Skeletal muscle tissue (tissue), 4 donors: Measurements from ENCODE around the gene DRGX. TPM values are rescaled to one million over a fixed set of nuclear protein-coding genes. Genes with fewer than 3 reads are reported as not detected.

Source experiments
- H3K27ac ChIP-seq: one replicate; pipeline ENCODE4 v1.7.0; 2013; ENCODE audit warnings: mild to moderate bottlenecking, low read depth, low read length, inconsistent platforms
- H3K27me3 ChIP-seq, 3 donors: one replicate each; pipeline ENCODE4 v1.7.0; 2013; ENCODE audit warnings: low read length in 3 of 3; ENCODE audit not compliant: control insufficient read depth in 3 of 3, insufficient read depth in 3 of 3
- H3K36me3 ChIP-seq, 3 donors: one replicate each; pipeline ENCODE4 v1.7.0; 2013; ENCODE audit warnings: low read length in 3 of 3; ENCODE audit not compliant: control insufficient read depth in 3 of 3, insufficient read depth in 3 of 3
- H3K4me1 ChIP-seq, 3 donors: one replicate each; pipeline ENCODE4 v1.7.0; 2013; ENCODE audit warnings: low read length in 3 of 3, mild to moderate bottlenecking in 3 of 3; ENCODE audit not compliant: control insufficient read depth in 3 of 3, insufficient read depth in 3 of 3
- H3K4me3 ChIP-seq, 3 donors: one replicate each; pipeline ENCODE4 v1.7.0; 2013; ENCODE audit warnings: low read length in 3 of 3
- H3K9ac ChIP-seq, 3 donors: one replicate each; pipeline ENCODE4 v1.7.0; 2013; ENCODE audit warnings: low read length in 3 of 3, mild to moderate bottlenecking in 3 of 3, moderate library complexity in 2 of 3, low read depth in 1 of 3
- H3K9me3 ChIP-seq, 3 donors: one replicate each; pipeline ENCODE4 v1.7.0; 2013; ENCODE audit warnings: low read length in 3 of 3; ENCODE audit not compliant: control insufficient read depth in 3 of 3
- total RNA-seq: library from RNA; depleted of rRNA; stranded (reverse); fragments of >200 nt; gene quantifications from one replicate; pipeline ENCODE4 v1.2.3, GENCODE V29; 2014
- donor health status: Osteomylitis.

Gene DRGX
- total RNA-seq, 1 donor from 2014 or later: not detected

DNA sequence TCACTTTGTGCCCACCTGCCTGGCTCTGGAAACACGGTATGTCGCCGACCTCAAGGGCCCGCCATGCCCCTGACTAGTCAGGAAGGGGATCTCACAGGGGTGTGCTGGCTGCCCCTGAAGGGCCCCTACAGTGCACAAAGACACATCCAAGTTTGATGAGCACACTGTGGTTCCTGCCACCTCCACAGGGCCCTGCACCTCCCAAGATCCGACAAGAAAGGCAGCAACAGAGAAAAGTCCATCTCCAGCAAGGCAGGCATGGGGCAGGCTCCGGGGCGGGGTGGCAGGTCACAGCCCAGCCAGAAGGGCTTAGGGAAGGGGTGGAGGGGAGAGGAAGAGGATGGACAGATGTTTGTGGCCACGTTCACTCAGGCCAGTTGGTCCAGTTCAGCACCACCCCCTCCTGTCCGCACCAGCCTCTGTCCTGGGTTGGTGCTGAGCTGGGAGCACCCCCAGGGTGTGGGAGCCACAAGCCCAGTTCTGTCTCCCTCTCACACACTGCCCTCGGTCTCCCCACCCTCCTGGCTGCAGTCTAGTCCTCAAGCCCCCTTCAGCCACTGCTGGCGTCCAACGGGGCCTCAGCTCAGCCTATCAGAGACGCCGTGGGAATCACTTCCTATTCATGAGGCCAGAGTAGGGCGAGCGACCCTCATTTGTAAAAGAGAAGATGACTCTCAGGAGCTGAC lies 11.5 kb downstream of the DRGX start:
- no peaks in the 10 kb centered on the region for H3K36me3 ChIP-seq
- no peaks in the 10 kb centered on the region for H3K4me1 ChIP-seq
- peaks cover 8 to 36% (median 31%) of the 10 kb centered on the region in 3 donors for H3K27me3 ChIP-seq
- H3K9ac ChIP-seq: no peak overlapping the region
- no peaks in the 10 kb centered on the region for H3K9me3 ChIP-seq
- no peak overlapping the region for H3K4me3 ChIP-seq
- H3K27ac ChIP-seq: no peak overlapping the region

DNA sequence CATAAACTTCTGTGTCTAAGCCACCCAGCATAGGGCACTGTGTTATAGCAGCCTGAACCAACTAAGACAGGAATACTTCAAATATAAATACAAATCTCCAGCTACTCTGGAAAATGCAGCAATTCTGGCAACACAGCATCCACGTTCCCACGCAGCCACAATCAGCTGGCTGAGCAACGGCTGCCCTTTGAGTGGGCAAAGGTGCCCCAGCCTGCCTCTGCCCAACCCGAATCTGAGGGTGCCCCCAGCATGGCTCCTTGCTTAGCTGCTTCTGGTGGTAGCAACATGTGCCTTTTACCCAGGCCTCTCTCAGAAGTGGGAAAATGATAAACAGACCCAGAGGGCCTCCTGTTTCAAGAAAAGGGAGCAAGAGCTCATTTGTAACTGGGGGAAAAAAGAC lies 12.0 kb downstream of the DRGX start:
- Histone ChIP-seq H3K27me3 (peaks cover 8 to 36% (median 31%) of the 10 kb centered on the region in 3 donors), H3K36me3 (no peaks in the 10 kb centered on the region), H3K9me3 (no peaks in the 10 kb centered on the region), H3K4me3 (no peak overlapping the region), H3K4me1 (no peaks in the 10 kb centered on the region), H3K9ac (no peak overlapping the region), H3K27ac (no peak overlapping the region)

GRCh38 chr10:49382826-49383225 lies 13.1 kb downstream of the DRGX start:
- peaks cover 5 to 33% (median 25%) of the 10 kb centered on the region in 3 donors for H3K27me3 ChIP-seq
- H3K9me3 ChIP-seq: no peaks in the 10 kb centered on the region
- H3K4me3 ChIP-seq: no peak overlapping the region
- H3K27ac ChIP-seq: no peak overlapping the region
- no peaks in the 10 kb centered on the region for H3K36me3 ChIP-seq
- no peaks in the 10 kb centered on the region for H3K4me1 ChIP-seq
- no peak overlapping the region for H3K9ac ChIP-seq

GRCh38 chr10:49382226-49382625 lies 13.7 kb downstream of the DRGX start:
- Histone ChIP-seq H3K27me3 (peaks cover 3 to 31% (median 23%) of the 10 kb centered on the region in 3 donors), H3K4me1 (no peaks in the 10 kb centered on the region), H3K27ac (no peak overlapping the region), H3K36me3 (no peaks in the 10 kb centered on the region), H3K9me3 (no peaks in the 10 kb centered on the region), H3K9ac (no peak overlapping the region), H3K4me3 (no peak overlapping the region)

DNA sequence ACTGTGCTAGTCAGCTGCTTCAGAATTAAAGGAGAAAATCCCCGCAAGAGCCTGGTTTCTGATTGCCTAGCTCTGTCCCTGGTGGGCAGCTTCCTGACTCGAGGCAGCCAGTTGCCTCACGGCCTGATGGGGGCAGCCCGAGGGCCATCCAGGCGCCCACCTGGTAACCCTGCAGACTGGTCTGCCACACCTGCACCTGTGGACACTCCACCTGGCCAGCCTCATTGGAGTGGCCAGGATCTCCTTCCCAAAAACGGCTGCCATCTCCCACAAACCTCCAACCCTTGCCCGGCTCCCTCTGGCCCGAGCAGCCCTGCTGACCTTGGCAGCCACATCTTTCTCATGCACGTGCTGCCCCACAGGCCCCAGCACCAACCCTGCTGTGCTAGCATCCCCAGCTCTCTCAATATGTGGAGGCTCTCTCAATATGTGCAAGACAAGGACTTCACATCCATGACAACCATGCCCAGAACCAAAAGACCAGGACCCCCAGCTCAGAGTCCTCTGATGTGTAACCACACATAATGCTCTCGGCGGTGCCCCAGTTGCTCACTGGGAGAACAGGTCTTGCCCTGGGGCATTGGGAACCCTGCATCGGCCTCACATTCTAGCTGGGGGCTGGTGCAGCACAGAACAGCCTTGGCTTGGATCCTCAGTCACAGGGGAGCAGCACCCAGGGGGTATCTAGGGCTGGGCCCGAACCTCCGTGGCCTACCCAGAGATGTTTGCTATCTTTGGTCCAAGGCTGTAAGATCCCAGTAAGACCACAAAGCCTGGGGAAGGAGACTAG lies 14.6 kb downstream of the DRGX start:
- no peaks in the 10 kb centered on the region for H3K9me3 ChIP-seq
- H3K36me3 ChIP-seq: no peaks in the 10 kb centered on the region
- no peak overlapping the region for H3K9ac ChIP-seq
- peaks cover 4 to 29% (median 18%) of the 10 kb centered on the region in 3 donors for H3K27me3 ChIP-seq
- no peaks in the 10 kb centered on the region for H3K4me1 ChIP-seq
- H3K27ac ChIP-seq: no peak overlapping the region
- H3K4me3 ChIP-seq: no peak overlapping the region

DNA sequence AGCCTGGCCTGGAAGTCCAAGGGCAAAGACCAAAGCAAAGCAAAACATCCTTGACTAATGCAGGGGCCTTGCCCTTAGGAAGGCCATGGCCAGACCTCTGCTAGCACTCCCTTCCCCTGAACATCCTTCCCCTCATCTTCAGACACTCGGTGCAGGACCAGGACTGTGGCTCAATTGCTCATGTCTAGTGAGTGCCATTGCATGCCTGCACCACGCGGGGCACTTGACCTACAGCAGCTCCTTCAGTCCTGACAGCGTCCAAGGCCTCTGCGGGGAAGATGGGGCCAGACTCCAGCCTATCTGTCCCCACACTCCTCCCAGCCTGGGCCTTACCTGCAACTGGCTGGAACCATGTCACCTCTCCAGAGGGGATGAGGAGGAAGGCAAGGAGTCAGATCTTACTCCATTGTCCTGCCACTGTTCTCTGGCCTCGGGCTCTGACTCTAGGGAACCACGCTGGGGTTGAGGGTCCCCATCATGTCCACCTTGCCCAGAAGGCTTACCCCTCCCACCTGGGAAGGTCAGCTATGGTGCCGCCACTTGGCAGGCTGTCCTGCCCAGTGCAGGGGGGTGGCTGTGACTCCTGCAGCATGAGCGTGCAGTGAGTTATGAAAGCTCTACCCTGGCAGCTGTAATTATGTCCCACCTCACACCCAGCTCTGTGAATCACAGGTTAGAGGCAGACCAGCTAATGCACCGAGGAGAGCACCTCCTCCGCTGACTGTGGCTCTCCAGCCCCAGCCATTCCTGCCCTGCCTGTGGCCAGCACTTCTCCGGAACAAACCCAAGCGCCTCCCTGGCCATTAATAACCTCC lies 16.1 kb downstream of the DRGX start:
- no peak overlapping the region for H3K9ac ChIP-seq
- no peak overlapping the region for H3K4me3 ChIP-seq
- no peak overlapping the region for H3K27ac ChIP-seq
- H3K36me3 ChIP-seq: no peaks in the 10 kb centered on the region
- H3K9me3 ChIP-seq: no peaks in the 10 kb centered on the region
- no peaks in the 10 kb centered on the region for H3K4me1 ChIP-seq
- peaks cover 4 to 16% (median 15%) of the 10 kb centered on the region in 3 donors for H3K27me3 ChIP-seq

- no peak overlapping the region for H3K9ac ChIP-seq
- no peak overlapping the region for H3K4me3 ChIP-seq
- H3K4me1 ChIP-seq: no peaks in the 10 kb centered on the region
- no peaks in the 10 kb centered on the region for H3K9me3 ChIP-seq
- H3K36me3 ChIP-seq: no peaks in the 10 kb centered on the region
- no peak overlapping the region for H3K27ac ChIP-seq
- H3K27me3 ChIP-seq: peaks cover 0 to 7% (median 5%) of the 10 kb centered on the region in 3 donors
Measured at GRCh38 chr10:49377256-49377655, 18.6 kb downstream of the DRGX start.

DNA sequence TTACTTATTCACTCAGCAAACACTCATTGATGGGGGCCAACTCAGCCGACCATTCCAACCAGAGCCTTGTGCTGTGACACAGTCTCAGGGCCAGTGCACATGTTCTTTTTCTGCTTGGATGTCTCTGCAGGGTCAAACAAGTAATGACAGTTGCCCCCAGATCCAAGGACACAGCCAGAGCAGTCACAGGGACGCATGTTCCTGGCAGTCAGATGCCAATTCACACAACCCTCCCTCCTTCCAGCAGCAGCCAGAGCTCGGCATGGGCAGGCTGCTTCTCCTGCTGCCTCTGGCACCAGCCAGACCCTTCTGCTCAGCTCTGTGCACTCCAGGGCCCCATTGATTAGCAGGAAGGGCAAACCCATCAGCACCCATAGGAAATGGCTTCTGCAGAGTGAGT lies 20.3 kb downstream of the DRGX start:
- Histone ChIP-seq H3K27ac (no peak overlapping the region), H3K27me3 (peaks cover 0 to 8% (median 2%) of the 10 kb centered on the region in 3 donors), H3K4me3 (no peak overlapping the region), H3K9me3 (no peaks in the 10 kb centered on the region), H3K36me3 (no peaks in the 10 kb centered on the region), H3K9ac (no peak overlapping the region), H3K4me1 (no peaks in the 10 kb centered on the region)

DNA sequence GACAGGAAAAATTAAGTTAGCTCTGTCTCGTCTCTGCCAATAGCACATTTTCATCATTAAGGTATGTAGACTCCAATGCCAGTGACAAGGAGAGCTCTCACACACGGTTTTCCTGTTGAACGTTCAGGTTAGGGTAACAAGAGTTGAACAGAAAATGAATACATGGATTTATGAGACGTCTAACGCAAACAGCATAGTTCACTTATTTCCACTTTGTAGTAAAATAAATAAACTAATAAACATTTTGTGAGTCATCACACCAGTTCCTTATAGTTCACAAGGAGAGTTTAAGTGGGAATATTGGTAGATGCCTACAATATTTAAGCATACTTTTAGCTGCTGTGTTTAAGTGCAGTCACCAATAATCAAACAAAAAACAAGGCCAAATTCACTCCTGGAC lies 21.1 kb downstream of the DRGX start:
- H3K4me3 ChIP-seq: no peak overlapping the region
- peaks cover 3 to 8% (median 6%) of the 10 kb centered on the region in 3 donors for H3K27me3 ChIP-seq
- no peak overlapping the region for H3K27ac ChIP-seq
- no peaks in the 10 kb centered on the region for H3K4me1 ChIP-seq
- no peaks in the 10 kb centered on the region for H3K36me3 ChIP-seq
- H3K9ac ChIP-seq: no peak overlapping the region
- no peaks in the 10 kb centered on the region for H3K9me3 ChIP-seq
